Measurements from ENCODE around the gene BST2.

- no peak for TF ChIP-seq POLR2A (IDR thresholded peaks at IDR 0.05)
- TF ChIP-seq, protein P1, sequence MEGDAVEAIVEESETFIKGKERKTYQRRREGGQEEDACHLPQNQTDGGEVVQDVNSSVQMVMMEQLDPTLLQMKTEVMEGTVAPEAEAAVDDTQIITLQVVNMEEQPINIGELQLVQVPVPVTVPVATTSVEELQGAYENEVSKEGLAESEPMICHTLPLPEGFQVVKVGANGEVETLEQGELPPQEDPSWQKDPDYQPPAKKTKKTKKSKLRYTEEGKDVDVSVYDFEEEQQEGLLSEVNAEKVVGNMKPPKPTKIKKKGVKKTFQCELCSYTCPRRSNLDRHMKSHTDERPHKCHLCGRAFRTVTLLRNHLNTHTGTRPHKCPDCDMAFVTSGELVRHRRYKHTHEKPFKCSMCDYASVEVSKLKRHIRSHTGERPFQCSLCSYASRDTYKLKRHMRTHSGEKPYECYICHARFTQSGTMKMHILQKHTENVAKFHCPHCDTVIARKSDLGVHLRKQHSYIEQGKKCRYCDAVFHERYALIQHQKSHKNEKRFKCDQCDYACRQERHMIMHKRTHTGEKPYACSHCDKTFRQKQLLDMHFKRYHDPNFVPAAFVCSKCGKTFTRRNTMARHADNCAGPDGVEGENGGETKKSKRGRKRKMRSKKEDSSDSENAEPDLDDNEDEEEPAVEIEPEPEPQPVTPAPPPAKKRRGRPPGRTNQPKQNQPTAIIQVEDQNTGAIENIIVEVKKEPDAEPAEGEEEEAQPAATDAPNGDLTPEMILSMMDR (IDR thresholded peaks at IDR 0.05) = no peak
Observed at GRCh38 chr19:17423429-17424208, 18.2 kb upstream of the BST2 start.
